Measurements from ENCODE around the gene GPR39.

GPR39 gene

DNA sequence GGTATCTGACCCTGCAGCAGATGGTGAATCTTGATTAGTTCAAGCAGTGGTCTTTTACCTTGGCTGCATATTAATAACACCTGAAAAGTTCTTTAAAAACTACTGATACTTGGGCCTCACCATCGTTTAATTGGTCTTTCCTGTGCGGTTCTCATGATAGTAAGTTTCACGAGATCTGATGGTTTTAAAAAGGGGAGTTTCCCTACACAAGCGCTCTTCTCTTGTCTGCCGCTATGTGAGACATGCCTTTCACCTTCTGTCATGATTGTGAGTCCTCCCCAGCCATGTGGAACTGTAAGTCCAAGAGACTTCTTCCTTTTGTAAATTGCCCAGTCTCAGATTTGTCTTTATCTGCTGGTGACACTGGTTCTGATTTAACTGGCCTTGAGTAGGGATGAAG is 151.1 kb downstream of the GPR39 start:
- DNase-seq (ENCODE audit: low read depth): no peak

DNA sequence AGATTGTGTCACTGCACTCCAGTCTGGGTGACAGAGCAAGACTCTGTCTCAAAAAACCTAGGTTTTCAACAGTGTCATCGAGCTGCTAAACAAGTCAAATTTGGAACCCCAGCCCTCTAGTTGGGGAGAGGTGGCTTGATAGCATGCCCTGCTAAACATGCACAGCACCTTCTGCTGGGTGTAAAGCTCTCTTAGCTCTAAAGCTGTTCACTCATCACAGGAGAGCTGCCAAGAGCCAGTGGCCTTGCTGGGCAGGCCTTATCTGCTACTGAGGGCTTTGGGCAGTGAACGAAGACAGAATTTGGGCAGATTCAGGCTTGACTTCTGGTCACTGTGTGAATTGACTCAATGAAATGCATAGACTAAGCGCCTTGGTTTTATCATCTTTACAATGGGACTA is 152.1 kb downstream of the GPR39 start:
- DNase-seq (ENCODE audit: low read depth): no peak

DNA sequence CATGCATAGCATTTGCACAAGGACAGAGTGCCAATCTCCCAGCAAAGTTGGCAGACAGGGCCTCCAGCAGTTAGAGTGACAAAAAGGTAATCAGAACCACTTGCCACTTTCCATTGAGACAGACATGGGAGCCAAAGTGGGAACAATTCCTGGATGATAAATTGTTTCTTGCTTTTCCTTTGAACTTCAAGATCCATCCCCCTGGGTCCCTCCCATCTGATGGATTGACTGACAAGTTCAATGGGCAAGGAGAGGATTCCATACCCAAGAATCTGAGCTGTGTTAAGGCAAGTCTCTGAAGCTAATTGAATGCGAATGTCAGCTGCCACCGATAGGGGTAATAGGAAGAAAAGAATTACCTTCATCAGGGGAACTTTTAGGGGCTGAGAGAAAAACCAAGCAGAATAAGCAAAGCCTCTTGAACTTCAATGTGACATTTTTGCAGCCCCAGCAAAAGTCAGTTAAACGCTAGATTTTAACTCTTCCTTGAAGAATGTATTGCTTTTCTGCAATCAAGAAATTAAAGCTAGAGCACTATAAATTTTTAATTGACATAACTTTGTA is 156.9 kb downstream of the GPR39 start:
- DNase-seq (ENCODE audit: low read depth): no peak

DNA sequence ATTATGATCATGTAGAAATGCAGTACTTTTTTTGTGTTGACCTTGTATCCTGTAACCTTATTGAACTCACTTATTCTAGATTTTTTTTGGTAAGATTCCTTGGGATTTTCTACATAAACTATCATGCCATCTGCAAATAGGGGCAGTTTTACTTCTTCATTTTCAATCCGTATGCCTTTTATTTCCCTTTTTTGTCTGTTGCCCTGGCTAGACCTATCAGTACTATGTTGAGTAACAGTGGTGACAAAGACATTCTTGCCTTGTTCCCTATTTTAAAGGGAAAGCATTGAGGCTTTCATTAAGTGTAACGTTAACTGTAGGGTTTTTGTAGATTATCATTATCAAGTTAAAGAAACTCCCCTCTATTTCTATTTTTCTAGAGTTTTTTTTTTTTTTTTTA is 161.1 kb downstream of the GPR39 start:
- no peak for DNase-seq (ENCODE audit: low read depth)

DNA sequence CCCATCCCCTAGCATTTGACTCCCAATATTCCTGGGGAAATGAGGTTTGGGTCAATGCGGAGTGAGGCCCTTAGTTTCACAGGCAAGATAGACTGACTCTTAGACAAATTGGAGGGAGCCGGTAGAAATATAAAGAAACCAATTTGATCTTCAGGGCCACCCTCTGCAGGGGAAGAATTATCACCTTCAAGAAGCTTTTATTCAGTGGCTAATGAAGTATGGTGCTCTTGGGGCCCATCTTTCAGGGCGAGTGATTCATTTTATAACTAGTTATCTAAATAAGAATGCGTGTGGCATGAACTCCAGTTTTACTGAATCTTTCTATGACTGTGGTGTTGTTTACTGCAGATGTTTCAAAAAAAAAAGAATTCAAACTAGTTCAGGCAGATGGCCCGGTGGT is 165.0 kb downstream of the GPR39 start:
- no peak for DNase-seq (ENCODE audit: low read depth)

DNA sequence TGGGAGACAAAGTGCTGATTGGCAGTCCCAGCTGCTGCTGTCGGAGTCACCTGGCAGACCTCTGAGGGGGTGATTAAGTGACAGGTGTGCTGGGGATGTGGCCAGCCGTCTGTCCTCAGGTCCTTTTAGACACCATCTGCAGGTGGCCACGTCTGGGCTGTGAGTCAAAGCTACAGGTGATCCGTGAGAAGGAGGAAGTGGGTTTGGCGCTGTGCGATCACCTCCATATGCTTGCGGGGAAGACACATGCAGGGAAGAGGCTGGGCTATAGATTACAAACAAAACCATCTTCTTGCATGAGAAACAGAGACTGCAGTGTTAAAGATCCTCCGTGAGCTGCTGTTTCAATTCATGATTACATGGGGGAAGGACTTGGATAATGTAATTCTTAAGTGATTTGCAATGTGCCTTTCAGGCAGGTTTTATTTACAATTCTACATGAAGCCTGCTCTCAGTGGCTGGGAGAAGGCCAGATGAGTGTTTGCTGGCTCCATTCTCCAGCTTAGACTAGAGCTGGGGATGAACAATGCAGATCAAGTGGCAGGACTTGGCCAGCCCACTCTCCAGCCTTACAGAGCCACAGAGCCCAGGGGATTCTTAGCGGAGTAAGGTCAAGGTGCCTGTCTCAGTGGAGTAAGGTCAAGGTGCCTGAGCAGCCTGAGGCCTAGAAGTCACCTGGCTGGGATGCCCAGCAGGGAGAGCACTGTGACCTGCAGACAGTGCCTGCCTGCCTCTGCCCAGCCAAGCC is 165.6 kb downstream of the GPR39 start:
- DNase-seq (ENCODE audit: low read depth): no peak

DNA sequence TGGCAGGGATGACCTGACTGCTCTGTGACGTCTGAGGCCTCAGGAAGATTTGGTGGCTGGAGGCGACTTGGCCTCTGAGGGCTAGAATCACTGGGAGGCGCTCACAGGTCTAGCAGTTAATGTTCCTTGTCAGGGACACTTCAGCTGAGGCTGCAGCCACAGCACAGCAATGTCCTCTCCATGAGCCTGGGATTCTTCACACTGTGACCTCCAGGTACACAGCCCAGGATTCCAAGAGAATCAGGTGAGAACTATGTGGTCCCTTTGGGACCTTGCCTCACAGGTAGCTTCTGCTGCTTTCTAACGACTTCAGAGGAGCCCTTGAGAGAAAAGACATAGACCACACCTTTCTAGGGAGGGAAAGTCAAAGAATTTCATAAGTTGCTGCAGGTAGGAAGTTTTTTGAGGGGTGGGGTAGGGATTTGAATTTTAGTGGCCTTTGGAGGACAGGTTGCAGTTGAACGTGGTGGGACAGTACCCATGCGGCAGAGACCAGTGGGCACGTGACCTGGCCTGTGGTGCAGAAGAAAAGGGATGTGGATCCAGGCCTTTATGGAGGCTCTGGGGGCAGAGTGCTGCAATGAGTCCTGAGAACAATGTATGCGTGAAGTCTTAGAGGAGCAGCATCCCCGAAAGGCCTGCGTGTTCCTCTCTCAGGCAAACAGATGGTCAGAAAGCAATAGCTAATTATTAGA is 167.2 kb downstream of the GPR39 start:
- no peak for DNase-seq (ENCODE audit: low read depth)

DNA sequence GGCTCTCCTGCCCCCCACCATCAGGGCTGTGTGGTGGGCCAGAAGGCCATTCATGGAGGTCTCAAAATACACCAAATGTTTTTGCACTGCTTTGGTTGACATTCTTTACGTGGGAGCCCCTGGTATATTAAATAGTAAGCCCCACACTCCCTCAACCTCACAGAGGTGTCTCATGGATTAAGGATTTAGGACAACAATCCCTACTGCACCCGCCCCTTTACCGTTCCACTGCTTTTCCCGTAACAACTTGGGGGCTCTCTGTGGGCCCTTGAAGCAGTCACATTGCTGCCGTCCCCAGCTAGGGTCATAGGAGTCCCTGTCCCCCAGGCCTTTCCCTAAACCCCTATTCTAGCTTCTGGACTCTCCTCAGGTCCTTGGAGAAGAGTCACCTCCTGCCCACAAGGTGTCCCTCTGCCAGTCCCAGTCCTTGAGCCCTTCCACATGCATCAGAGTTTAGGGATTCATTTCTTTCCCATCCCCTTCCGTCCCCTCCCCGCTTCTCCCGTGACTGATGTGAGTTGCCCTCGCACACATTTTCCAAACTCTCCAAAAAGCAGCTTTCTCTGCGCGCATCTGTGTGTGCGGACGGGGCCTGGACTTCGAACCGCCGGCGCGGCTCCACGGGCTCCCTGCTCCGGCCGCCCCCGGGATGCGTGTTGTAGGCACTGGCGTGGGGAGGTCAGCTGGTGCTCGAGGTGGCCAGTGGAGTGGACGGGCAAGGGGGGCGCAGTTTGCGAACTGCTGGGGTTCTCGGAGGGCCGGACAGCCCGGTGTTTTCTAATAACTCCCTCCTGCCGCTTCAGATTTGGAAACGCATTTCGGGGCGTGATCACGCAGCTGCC is 168.6 kb downstream of the GPR39 start:
- DNase-seq (ENCODE audit: low read depth): no peak

DNA sequence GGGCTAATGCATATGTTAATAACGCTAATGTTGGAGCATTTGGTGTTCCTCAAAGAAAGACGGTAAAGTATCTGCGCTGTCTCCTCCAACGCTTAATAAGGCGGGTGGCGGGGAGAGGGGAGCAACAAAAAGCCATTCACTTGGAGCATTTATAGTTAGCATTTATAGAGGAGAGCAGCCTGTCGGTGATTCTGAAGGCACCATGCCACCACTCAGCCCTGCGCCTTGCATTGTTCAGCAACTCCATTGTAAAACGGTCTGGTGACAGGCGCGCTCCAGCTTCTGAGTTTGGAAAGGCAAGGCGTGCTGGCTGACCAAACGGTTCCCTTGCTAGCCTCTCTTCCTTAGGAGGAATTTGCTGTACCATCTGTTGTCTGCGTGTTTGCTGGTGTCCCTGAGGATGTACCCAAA is 169.5 kb downstream of the GPR39 start:
- DNase-seq (ENCODE audit: low read depth): no peak

DNA sequence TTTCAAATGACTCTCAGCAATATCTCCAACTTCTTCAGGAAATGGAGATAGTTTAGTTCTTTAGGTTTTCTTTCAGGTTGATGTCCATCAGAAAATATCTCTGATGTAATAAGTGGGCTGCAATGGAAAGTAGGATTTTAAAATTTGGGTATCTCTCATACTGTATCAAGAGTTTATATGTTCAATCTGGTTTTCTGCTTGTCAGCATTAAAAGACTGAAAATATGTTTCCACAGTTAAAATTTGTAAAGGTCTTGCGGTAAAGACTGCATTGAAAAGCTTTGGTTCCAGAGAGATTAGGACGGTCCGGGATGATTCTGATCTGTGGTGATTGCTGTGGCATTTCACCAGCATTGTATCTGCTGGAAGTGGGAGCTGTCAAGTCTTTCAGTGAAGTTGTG is 170.2 kb downstream of the GPR39 start:
- DNase-seq (ENCODE audit: low read depth): no peak

DNA sequence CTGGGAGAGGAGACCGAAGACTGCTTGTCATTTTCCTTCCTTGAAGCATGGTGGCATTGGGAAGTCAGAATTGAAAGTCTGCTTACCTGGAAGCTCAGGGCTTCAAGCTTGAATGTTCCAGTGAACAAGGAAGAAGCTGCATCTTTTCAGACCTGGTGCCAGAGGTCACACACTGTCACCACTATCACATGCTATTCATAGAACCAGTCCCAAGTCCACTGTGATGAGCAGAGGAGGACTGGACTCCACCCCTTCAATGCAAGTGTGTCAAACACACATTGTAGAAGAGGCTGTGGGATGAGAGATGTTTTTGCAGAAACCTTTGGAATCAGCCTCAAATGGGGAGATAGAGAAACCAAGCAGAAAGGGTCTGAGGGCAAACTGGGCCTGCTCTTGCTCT is 172.0 kb downstream of the GPR39 start:
- DNase-seq (ENCODE audit: low read depth): no peak

DNA sequence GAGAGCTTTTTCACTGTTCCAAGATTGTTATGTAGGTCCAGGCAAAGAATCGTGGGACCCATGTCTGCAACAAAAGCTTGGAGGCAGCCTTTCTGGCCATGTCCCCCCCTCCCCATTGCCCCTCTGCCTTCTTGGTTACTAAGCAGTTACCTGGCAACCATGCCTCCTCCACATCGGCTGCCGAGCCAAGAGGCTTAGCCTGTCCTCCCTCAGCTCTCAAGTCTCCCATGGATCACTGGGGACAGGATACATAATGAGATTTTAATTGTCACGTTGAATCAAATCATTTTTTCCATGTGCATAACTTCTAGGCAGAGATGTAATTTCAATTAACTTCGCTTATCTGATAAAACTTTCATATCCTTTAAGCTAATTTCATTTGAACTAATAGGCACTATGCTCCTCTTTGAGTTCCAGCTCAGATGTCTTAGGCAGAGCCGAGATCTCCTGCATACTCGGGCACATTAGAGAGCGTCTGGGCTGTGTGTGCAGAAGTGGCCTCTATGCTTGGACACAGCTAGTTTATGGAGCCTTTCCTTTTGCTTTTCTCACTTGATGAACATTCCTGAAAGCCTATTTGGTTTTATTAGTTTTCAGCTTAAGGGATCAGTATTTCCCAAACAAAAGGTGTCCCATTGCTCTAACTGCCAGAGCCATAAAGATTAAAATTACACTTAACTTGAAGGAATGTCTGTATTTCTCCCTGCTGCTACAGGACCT is 172.7 kb downstream of the GPR39 start:
- DNase-seq (ENCODE audit: low read depth): no peak

DNA sequence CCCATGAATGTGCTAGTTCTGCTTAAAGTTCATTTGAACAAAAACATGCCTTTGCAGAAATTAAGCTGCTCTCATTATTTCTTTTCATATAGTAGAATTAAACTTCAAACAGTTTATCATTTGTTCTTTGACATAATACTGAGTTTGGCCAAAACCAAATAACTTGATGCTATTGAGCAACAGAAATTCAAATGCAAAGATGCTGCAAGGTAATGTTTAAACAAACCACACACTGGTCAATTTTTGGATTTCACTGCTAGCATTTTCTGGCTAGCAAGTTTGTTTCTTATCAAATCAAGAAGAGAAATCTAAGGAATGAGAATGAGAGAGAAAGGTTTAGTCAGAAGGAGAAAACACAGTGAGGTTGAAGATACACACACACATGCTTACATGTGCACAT is 173.4 kb downstream of the GPR39 start:
- no peak for DNase-seq (ENCODE audit: low read depth)

DNA sequence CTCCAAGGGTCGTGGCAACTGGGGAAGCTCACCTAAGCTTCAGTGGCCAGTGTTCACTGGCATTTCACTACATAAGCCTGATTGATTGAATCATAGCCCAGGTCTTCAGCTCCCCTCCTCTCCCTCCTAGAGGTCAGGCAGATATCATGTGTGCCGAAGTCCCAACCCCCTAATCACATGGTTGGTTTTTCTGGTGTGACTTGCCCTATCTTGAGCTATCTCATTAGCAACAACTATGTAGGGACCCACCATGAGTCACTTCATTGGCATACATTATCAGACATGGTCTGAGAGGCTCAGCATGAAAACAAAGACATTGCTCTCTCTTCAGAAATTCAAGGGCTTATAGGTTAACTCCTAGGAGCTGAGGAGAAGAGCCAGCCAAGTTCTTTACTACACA is 176.6 kb downstream of the GPR39 start:
- no peak for DNase-seq (ENCODE audit: low read depth)

DNA sequence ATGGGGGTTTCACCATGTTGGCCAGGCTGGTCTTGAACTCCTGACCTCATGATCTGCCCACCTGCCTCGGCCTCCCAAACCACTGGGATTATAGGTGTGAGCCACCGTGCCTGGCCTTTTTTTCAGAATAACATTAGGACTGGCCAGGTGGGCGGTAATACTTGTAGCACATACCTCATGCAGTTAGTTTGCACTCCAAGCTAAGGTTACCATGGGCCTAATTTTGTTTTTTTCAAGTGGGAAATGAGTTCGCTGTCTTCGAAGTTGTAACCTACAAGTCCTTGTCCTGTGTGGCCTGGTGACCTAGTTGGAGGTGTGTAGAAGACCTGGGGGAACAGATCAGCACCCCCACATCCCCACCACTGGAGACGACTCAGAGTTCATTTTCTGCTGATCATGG is 178.6 kb downstream of the GPR39 start:
- DNase-seq (ENCODE audit: low read depth): no peak

DNA sequence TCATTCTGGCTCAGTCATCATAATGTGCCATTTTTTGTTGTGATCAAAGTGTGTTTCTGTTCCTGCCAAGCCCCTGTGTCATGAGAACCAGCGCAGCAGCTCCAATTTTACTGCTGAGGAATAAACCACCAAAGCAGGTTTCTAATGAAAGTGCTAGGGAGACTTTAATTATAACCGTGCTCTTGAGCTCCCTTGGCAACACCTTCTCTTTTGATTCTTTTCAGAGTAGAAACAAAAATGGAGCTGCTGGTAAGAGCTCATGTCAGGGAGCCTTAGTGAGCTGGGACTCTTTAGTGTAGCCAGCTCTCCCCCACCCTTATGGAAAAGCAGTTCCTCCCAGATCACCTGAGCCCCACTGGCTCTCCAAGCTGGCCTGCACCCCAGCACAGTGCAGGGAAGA is 179.1 kb downstream of the GPR39 start:
- no peak for DNase-seq (ENCODE audit: low read depth)

DNA sequence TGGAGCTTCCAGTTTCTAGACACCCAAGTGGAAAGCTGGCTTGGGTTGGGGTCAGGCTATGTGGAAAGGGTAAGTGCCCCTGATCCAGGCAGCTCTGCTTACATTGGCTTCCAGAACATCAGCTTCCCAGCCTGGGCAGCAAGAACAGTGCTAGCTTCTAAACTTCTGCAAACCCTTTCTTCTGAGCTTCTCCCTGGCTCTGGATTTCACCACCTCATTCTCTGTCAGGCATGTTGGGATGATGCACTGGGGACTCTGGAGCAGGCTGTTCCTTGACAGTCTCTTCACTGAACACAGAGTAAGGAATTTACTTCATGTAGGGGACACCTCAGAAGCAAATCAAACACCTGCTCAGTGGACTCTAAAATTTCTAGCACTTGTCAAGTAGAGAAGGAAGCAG is 180.6 kb downstream of the GPR39 start:
- DNase-seq (ENCODE audit: low read depth): no peak

DNA sequence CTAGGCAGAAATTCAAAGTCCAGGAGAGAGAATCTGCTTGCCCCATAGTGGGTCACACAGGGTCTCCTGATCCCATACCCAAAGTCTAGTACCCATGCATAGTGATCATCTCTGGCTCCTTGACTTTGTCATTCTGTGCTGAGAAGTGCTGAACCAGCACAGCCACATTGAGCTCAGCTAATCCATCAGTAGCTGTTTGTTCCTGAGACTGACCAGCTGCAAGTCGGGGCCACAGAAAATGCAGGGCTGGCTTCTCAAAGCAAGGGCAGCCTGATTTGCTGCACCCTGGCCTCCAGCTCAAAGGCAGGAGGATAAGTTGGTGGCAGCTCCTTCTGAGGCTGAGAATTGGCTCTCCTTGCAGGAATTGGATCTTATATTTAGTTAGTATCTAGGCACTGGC is 181.2 kb downstream of the GPR39 start:
- no peak for DNase-seq (ENCODE audit: low read depth)

DNA sequence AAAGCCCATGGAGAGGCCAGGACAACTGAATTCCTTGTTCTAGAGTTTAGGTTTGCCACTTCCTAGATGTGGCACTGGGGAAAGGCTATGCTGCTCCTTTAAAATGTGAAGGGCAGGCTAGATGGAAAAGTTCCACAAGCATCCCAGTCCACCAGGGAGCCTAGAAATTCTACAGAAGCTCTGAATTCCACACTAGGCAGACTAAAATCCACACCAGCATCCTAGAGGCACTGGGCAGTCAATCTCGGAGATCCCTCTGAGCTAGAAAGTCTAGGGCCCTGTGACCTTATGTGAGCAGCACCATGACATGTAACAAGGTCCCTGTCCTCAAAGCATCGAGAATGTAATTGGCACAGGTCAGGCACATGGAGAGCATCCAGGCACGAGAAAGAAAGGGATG is 181.9 kb downstream of the GPR39 start:
- no peak for DNase-seq (ENCODE audit: low read depth)

DNA sequence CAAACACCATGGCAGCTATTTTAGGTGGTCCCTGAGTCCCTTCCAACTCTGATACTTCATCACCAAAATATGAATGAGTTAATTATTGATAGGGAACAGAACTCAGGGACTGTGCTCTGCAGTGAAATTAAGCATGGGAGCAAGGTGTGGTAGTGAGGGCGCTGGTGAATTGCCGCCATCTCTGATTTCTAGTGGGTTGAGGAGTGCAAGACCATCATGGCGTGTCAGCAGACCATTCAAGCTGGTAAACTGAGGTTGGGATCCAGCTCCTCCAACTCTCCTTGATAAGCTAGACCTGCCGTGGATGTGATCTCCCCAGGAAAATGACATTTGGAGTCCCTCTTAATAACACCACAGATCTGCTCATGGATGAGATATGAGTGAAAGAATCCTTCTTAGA is 183.0 kb downstream of the GPR39 start:
- no peak for DNase-seq (ENCODE audit: low read depth)

DNA sequence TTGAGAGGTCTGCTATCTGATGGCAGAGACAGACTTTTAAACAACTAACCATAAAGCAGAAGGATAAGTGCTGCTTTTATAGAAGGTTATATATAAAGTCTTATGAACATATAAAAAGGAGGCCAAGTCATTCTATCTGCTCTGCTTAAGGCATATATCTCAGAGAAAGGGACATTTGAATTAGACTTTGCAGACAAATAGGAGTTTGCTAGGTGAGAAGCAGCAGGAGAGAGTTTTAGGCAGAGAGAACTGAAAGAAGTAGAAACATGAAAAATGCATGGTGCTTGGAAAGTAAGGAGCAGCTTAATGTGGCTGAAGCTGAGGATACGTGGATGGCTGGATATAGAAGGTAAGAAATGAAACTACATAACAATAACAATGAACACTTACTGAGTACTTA is 188.0 kb downstream of the GPR39 start:
- no peak for DNase-seq (ENCODE audit: low read depth)
